HG03025 (cell line): Measurements from ENCODE around the gene ADAT2.
"Not testable (repeated sequence)": the region's sequence is repeated elsewhere in the genome, so short reads cannot be mapped to it uniquely, and the experiment has no call there.

Experiments
- ATAC-seq: cut with Tn5 transposase; IDR thresholded peaks from one replicate; pipeline ENCODE4 v1.9.1; 2021; ENCODE audit warnings: mild to moderate bottlenecking, moderate library complexity; ENCODE audit not compliant: unreplicated experiment, low FRiP score

The ADAT2 gene

GRCh38 chr6:143450453-143451371 is at the start of gene ADAT2, which contains the start of gene PEX3:
ADAT2 (minus strand) TSS chr6:143450695; CDS start chr6:143450658, 37 bp downstream.
PEX3 (plus strand) TSS chr6:143450805; CDS start chr6:143451043, 238 bp downstream.
- ATAC-seq, result peak; percentile 92

GRCh38 chr6:143498428-143498827 is 47.9 kb upstream of the ADAT2 start:
- ATAC-seq, result no peak

DNA sequence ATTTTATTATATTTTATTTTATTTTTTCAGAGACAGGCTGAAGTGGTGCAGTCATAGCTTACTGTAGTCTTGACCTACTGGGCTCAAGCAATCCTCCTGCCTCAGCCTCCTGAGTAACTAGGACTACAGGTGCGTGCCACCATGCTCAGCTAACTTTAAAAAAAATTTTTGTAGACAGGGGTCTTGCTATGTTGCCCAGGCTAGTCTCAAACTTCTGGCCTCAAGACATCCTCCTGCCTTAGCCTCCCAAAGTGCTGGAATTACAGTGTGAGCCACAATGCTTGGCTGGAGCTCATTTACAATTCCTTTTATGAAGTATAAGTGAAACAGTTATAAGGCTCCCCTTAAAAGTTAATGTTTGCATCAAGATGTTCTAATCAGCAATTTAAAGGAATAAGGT is 46.5 kb upstream of the ADAT2 start:
- no peak for ATAC-seq

DNA sequence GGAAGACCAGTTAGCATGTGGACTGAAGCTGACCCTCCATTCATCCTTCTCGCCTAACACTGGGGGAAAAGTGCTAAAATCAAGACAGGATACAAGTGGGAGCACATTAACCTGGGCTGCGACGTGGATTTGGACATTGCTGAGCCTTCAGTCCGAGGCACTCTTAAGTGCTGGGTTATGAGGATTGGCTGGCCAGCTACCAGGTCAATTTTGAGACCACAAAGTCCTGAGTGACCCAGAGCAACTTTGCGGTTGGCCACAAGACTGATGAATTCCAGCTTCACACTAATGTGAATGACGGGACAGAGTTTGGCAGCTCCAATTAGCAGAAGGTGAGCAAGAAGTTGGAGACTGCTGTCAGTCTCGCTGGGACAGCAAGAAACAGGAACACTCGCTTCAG is 40.3 kb upstream of the ADAT2 start:
- ATAC-seq, result no peak

- ATAC-seq, result no peak
Observed at GRCh38 chr6:143490244-143490643, 39.7 kb upstream of the ADAT2 start.

DNA sequence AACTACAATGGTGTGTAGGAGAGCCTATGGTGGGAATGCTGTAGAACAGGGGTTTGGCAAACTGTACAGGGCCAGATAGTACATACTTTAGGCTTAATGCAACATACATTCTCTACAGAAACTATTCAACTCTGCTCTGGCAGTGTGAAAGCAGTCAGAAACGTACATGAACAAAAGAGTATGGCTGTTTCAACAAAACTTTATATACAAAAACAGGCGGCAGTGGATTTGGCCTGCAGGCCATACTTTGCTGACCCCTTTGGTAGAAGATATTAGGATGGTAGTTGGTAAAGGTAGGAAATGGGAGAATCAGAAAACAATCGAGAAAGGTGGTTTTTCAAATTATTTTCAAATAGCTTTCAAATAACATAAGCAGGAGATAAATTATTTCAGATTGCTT is 36.3 kb upstream of the ADAT2 start:
- ATAC-seq, result no peak

DNA sequence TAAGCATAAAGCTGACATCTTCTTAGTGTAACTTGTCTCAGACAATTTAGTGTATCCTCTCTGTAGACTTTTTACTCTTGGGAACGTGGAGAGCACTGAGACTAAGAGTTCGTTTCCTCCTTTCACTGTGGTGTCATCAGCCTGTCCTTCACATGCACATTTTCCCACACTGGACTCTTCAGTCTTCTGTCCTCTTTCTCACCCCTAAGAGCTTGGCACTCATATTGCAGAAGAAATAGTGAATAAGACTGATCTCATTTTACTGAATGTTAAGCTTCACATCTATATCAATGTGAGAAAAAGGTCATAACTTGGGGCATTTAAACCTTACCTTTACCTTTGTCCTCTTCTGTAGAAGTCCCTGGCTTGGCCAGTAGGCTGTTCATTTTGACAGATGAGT is 35.5 kb upstream of the ADAT2 start:
- no peak for ATAC-seq

- no peak for ATAC-seq
Observed at GRCh38 chr6:143482593-143482992, 32.1 kb upstream of the ADAT2 start.

- ATAC-seq, result no peak
Observed at GRCh38 chr6:143478479-143479062, 28.1 kb upstream of the ADAT2 start.

GRCh38 chr6:143476545-143476944 is 26.1 kb upstream of the ADAT2 start:
- no peak for ATAC-seq

DNA sequence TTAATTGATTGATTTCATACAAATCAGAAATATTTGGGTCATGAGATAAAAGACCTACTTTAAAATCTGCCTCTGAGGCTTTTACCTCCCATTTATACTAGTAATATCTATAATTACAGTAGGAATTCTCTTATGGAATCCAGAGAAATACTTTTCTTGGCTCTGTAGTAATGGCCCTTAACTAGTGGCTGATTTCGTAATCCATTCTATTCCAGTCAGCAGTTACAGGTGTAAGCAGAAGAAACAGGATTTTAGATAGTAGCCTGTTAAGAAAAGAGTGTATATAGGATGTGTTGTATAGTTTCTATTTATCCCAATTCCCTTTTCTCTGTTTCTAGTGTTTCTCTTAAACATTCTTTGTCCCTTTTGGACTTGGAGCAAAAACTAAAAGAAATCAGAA is 21.3 kb upstream of the ADAT2 start:
- ATAC-seq, result no peak

GRCh38 chr6:143468823-143469222 is 18.3 kb upstream of the ADAT2 start:
- ATAC-seq, result not testable (repeated sequence)

- no peak for ATAC-seq
Observed at GRCh38 chr6:143468026-143468425, 17.5 kb upstream of the ADAT2 start.

- no peak for ATAC-seq
Observed at GRCh38 chr6:143465546-143465945, 15.1 kb upstream of the ADAT2 start.

DNA sequence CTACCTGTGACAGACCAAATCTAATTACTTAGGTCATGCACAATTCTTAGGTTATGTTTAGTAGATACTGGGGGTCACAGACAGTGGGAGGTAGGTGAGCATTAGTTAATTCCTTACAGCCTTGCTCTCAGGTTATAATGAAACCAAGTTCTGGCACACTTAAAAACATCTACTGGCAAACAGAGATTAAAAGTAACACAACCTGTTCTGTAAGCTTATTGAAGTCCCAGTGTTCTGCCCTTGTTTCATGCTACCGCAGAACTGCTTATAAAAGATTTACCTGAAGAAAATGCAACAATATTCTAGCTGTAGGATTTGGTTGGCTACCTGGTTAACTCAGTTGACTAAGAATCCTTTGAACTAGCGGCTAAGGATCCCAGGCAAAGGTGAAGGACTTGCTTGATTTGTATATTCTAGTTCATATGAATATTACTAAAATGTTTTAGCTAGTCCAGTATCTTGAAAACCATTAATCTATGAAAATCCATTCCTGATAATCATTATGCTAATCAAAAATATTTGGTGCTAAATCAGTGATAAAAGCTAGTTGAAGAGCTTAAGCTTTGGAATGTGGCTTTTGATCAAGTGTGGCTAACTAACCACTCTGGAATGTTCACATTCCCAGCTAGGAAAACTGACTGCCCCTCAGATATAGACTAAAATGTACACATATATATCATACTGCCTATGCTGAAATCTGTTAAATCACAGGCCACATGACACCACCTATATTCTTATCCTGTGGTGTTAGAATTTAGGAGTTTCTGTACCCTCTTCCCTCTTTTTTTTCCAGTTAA is 7.3 kb upstream of the ADAT2 start:
- ATAC-seq, result no peak

DNA sequence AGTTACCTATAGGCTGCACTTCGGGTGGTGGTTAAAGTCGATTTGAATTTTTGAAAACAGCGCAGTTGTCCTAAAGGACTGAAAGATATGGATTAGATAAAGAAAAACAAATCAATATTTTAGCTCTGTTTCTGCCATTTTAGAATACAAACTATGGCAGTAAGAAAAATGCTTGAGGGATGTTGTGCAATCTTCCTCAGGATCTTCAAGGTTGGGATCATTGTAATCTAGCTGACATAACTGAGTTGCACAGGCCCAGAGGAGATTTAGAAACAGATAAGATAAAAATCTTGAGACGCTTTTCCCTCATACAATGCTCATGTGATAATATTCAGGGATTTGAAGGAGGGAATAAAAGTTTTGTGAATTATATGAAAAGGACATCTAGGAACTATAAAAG is 1.0 kb upstream of the ADAT2 start:
- no peak for ATAC-seq

DNA sequence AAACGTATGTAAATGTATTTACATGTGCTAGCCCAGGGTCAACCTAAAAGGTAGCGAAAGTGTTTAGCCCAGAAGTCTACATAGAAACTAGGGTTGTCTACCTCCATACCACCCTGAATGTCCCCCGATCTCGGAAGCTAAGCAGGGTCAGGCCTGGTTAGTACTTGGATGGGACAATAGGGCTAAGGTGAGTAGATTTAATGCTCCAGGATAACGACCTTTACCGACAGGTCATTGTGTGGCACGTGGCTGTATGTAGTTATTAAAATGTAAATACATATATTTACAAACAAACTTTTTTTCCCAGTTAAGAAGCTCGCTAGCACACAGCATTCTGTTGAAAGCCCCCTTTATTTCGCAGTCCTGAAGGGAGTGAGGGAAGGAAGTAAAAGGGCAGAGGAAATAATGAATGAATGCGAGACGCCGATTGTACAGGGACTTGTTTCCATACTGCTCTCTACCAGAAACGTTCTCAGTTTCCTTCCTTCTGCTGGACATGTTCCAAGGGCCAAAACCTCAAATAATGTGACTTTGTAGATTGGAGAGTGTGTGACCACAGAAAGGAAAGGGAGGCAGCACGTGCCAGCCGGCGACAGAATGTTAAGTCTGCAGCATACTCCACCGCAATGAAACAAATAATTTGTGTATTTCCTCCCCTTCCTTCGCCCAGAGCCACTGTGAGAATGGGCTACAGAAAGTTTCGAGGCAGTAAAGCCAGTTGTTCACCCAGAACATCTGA is 612 bp downstream of the ADAT2 start:
- peak; percentile 16 for ATAC-seq

DNA sequence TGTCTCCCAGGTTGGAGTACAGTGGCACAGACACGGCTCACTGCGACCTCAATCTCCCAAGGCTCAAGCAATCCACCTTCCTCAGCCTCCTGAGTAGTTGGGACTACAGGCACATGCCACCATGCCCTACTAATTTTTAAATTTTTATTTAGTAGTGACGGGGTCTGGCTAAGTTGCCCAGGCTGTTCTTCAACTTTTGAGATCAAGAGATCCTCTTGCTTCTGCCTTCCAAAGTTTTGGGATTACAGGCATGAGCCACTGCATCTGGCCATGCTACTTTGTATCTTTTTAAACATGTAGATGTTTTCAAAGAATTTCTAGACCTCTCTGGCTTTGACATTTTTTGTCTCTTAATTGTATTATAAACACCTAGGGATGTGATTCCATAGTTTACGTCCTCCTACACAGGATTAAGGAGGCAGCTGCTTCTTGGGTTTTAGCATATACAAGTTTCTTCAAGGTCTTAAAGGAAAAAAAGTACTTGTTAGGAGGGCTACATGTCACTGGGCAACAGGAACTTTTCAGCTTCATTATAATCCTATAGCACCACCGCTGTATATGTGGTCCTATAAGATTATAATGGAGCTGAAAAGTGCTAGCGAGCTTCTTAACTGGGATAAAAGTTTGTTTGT is 1.3 kb downstream of the ADAT2 start:
- ATAC-seq, result no peak

DNA sequence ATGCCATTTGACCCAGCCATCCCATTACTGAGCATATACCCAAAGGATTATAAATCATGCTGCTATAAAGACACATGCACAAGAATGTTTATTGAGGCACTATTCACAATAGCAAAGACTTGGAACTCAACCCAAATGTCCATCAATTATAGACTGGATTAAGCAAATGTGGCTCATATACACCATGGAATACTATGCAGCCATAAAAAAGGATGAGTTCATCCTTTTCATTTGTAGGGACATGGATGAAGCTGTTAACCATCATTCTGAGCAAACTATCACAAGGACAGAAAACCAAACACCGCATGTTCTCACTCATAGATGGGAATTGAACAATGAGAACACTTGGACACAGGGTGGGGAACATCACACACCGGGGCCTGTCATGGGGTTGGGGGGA is 2.6 kb downstream of the ADAT2 start:
- not testable (repeated sequence) for ATAC-seq

DNA sequence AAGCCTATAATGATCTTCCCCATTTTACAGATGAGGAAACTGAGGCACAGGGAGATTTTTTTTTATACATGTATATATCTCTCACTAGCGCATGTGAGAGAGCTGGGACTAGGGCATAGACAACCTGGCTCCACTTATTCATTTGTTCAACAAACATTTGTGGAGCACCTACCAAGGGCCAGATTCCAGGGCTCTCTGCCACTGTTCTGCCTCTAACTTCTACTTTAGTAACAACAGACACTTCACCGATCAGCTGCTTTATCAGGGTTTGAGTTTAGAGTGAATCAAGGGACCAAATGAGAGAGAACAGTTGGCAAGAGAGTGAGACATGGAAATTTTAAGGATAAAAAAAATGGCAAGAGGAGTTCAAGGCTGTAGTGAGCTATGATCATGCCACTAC is 7.4 kb downstream of the ADAT2 start:
- ATAC-seq, result no peak
